HL-60/S4 treated with phorbol 12-myristate 13-acetate at 8.2 ng/mL for 4 days and 3 days (cell line): Measurements from ENCODE around the gene CRYBA2.

Source experiments
- in situ Hi-C: fragments of 300-500 bp; cut with MboI; formaldehyde crosslinking; loops from 2 replicates; pipeline ENCODE4 v1.15.0; 2022; ENCODE audit warnings: low sequenced_read_pairs

Gene CRYBA2

GRCh38 chr2:219025637-219026585, 32.7 kb upstream of the CRYBA2 start:
- in situ Hi-C loops: loop anchor here (25.0 kb wide), 1 partner anchor 286 kb away; the partner anchor contains the start of gene PTPRN

GRCh38 chr2:219024059-219024458, 30.8 kb upstream of the CRYBA2 start:
- in situ Hi-C loops: no loop called here

- in situ Hi-C loops: no loop called here
These were observed 29.9 kb upstream of the CRYBA2 start for GRCh38 chr2:219023045-219023605.

- in situ Hi-C loops: no loop called here
These were observed 29.4 kb upstream of the CRYBA2 start for GRCh38 chr2:219022616-219023015.

DNA sequence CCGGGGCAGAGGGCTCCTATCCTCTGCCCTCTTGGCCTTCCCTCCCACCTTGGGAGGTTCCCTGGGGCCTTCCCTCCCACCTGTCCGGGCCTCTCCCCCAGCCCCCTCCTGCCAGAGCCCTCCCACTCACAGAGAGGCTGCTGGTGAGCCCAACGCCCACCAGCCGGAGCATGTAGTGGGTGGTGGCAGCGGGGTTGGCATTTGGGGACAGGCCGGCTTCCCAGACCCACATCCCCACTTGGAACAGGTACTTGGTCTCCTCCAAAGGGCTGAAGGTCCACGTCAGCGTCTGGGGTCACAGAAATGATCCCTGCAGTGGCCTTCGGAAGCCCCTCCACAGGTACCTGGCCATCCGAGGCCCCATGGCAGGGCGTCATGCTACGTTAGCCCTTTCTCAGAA, 28.8 kb upstream of the CRYBA2 start:
- in situ Hi-C loops: no loop called here

DNA sequence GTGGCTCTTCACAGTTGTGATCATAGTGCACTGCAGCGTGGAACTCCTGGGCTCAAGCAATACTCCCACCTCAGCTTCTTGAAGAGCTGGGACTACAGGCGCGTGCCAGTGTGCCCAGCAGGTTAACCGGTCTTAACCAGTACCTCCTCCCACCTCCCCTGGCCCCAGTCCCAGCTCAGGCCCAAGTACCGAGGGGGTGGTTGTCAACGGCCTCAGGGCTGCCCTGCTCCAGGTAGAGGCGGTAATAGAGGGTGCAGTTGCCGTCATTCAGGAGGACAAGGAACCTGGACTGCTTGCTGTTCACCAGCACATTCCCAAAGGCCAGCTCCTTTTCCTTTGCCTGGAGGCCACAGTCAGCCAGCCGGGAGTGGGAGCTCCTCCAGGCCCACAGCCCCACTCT, 28.4 kb upstream of the CRYBA2 start:
- in situ Hi-C loops: no loop called here

GRCh38 chr2:219020604-219021365, 27.6 kb upstream of the CRYBA2 start:
- in situ Hi-C loops: no loop called here

GRCh38 chr2:219019436-219019835, 26.2 kb upstream of the CRYBA2 start:
- in situ Hi-C loops: no loop called here

- in situ Hi-C loops: no loop called here
These were observed 25.5 kb upstream of the CRYBA2 start for GRCh38 chr2:219018726-219019125.

- in situ Hi-C loops: no loop called here
These were observed 25.1 kb upstream of the CRYBA2 start for GRCh38 chr2:219018286-219018685.

DNA sequence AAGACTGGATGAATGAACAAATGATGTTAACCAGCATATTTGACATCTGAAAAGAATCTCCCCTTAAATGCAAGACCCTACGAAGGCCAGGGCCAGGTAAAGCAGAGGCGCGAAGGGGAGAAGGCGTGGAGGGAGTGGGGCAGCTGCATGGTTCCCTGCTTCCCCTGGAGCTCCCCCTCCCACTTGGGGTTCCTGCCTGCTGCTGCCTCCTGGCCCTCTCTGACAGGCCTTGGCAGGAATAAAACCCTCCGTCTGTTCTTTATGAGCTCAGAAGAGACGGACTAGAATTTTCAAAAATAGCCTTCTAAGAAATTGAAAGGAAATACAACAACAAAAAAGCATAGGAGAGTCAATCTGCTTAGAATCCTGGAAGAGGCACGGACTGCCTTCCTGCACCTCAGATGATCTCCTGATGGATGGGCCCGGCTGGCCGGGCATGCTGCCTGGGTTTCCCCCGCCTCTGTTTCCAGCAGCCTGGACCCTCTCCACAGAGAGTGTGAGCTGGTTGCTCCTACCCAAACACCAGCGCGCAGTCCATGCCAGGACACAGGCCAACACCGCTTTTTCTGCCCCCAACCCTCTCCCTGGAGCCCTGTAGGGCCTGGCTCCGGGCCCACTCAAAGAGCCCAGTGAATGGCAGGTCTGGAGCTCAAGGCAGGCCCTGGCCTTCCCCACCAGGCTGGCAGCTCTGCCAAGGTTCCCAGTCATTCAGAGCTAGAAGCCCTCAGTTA, 24.1 kb upstream of the CRYBA2 start:
- in situ Hi-C loops: no loop called here

GRCh38 chr2:219016721-219017120, 23.5 kb upstream of the CRYBA2 start:
- in situ Hi-C loops: no loop called here

DNA sequence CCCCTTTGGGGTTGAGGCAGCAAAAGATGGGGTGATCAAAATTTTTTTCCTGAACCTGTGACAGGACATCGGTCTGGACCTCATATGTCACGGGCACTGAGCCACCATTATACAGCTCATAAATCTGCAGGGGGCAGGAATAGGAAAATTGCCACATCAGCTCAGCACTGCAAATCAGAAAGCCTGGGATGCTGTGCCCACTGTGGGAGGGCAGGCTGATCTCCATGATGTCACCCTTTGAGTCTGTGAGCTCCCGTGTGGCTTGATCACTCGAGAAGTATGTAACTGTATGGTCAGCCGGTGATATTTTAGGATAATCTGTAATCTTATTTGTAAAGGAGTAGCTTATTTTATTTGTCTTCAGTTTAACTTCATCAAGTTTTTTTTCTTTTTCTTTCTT, 17.7 kb upstream of the CRYBA2 start:
- in situ Hi-C loops: no loop called here

- in situ Hi-C loops: no loop called here
These were observed 17.0 kb upstream of the CRYBA2 start for GRCh38 chr2:219010162-219010756.

GRCh38 chr2:219009294-219009693, 16.1 kb upstream of the CRYBA2 start:
- in situ Hi-C loops: no loop called here

- in situ Hi-C loops: no loop called here
These were observed 10.8 kb upstream of the CRYBA2 start for GRCh38 chr2:219003979-219004378.

DNA sequence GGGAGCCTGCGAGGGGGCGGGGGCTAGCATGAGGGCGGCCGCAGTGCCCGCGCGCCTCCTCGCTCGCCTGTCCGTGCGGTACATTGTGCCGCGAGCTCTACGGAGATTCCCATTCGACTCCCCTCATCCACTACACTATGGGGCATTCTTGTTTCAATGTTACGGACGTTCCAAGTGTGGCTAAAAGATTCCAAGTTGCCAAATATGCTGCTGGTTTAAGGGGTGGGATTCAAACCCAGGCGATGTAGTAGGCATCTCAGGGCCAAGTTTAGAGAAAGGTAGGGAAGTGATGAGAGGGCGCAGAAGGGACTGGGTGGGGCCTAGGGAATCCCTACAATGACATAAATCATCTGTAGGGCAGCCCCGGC, 10.0 kb upstream of the CRYBA2 start:
- in situ Hi-C loops: no loop called here

GRCh38 chr2:219002395-219003266, 9.4 kb upstream of the CRYBA2 start:
- in situ Hi-C loops: no loop called here

- in situ Hi-C loops: no loop called here
These were observed 8.6 kb upstream of the CRYBA2 start for GRCh38 chr2:219001577-219002394.
